Endothelial cell of umbilical vein (primary cell): Measurements from ENCODE around the gene FAM210A. TPM values are rescaled to one million over a fixed set of nuclear protein-coding genes. Genes with fewer than 3 reads are reported as not detected.

Source experiments
- BruUV-seq: library from RNA; stranded (reverse); fragments of 400-500 nt; replicated peaks from 2 replicates; lab custom pipeline; 2021; lab: Mats Ljungman, UMichigan
- CTCF ChIA-PET: fragments of 300-600, 350-600 bp; sonication (Branson Sonifier 250); formaldehyde crosslinking; loops from one replicate; lab custom pipeline; 2021; ENCODE audit warnings: antibody characterized with exemption, inconsistent platforms; lab: Charles Lee
- POLR2A ChIA-PET: fragments of 300-600, 350-600 bp; sonication (Branson Sonifier 250); formaldehyde crosslinking; loops from one replicate; lab custom pipeline; 2021; ENCODE audit warnings: antibody characterized with exemption, inconsistent platforms; lab: Charles Lee
- DNase-seq: peaks from one replicate; pipeline ENCODE4 v3.0.0-alpha.2; 2011; ENCODE audit warnings: low read depth, low spot score
- FAIRE-seq: peaks from 2 replicates; lab custom pipeline; 2011; peaks lifted over from hg19 to GRCh38; lab: Jason Lieb, UNC
- H2AFZ ChIP-seq: 2 replicates; pipeline ENCODE4 v1.6.0; 2012; ENCODE audit warnings: low read depth, low read length, control low read depth, inconsistent platforms
- H3K27ac ChIP-seq: 2 replicates; pipeline ENCODE4 v1.5.1; 2011; ENCODE audit warnings: low read depth, mild to moderate bottlenecking, control low read depth, low read length, moderate library complexity; ENCODE audit not compliant: insufficient read depth
- H3K27me3 ChIP-seq, 2 experiments: 2 replicates each; pipeline versions ENCODE4 v1.6.0 to v1.6.1; 2011; ENCODE audit warnings: low read length in 2 of 2, mixed read lengths in 1 of 2; ENCODE audit not compliant: control insufficient read depth in 2 of 2, insufficient read depth in 2 of 2
- H3K36me3 ChIP-seq, 2 experiments: 2 replicates in 1 of 2; 3 replicates in 1 of 2; pipeline ENCODE4 v1.5.1; 2011; ENCODE audit warnings: low read length in 2 of 2, mild to moderate bottlenecking in 1 of 2, moderate library complexity in 1 of 2; ENCODE audit not compliant: control insufficient read depth in 2 of 2, insufficient read depth in 2 of 2; ENCODE audit errors: extremely low read depth in 1 of 2
- H3K4me1 ChIP-seq: 3 replicates; pipeline ENCODE4 v1.5.1; 2011; ENCODE audit warnings: mild to moderate bottlenecking, low read length; ENCODE audit not compliant: control insufficient read depth, insufficient read depth; ENCODE audit errors: extremely low read depth
- H3K4me2 ChIP-seq: 2 replicates; pipeline ENCODE4 v1.6.1; 2011; ENCODE audit warnings: low read length, control low read depth, mixed read lengths; ENCODE audit not compliant: insufficient read depth
- H3K4me3 ChIP-seq, 3 experiments: fragments of 200-600 bp in 1 of 3; sonication (generic), shearing (Covaris generic) in 1 of 3; replicated peaks in 1 of 3; 2 replicates each; pipeline ENCODE4 v1.5.1; 2011 to 2016; ENCODE audit warnings: control low read depth in 3 of 3, low read length in 3 of 3, mild to moderate bottlenecking in 2 of 3, inconsistent platforms in 1 of 3, low read depth in 1 of 3, moderate library complexity in 1 of 3; ENCODE audit not compliant: insufficient read depth in 1 of 3
- H3K79me2 ChIP-seq: 2 replicates; pipeline ENCODE4 v1.6.0; 2012; ENCODE audit warnings: low read length, inconsistent platforms; ENCODE audit not compliant: control insufficient read depth, insufficient read depth
- H3K9ac ChIP-seq: replicated peaks from 2 replicates; pipeline ENCODE3; 2011; ENCODE audit warnings: low read length, control low read depth; ENCODE audit not compliant: insufficient read depth; ENCODE audit errors: extremely low read depth
- H3K9me1 ChIP-seq: replicated peaks from 3 replicates; pipeline ENCODE4 v1.6.0; 2011; ENCODE audit warnings: mild to moderate bottlenecking, low read length; ENCODE audit not compliant: control insufficient read depth, insufficient read depth; ENCODE audit errors: extremely low read depth
- H3K9me3 ChIP-seq: replicated peaks from 2 replicates; pipeline ENCODE4 v1.5.1; 2012; ENCODE audit warnings: low read length, inconsistent platforms; ENCODE audit not compliant: control insufficient read depth, insufficient read depth
- H4K20me1 ChIP-seq: replicated peaks from 2 replicates; pipeline ENCODE3; 2011; ENCODE audit warnings: mild to moderate bottlenecking, low read length; ENCODE audit not compliant: control insufficient read depth, insufficient read depth; ENCODE audit errors: extremely low read depth
- CTCF ChIP-seq, 2 donors: IDR thresholded peaks; 1 replicate in 1 of 2; 2 replicates in 1 of 2; pipeline ENCODE4 v1.5.1; 2011; ENCODE audit warnings: low read length in 2 of 2, mild to moderate bottlenecking in 2 of 2, moderate library complexity in 2 of 2, control low read depth in 1 of 2, inconsistent platforms in 1 of 2, low read depth in 1 of 2; ENCODE audit not compliant: insufficient read depth in 1 of 2; ENCODE audit errors: extremely low read depth in 1 of 2
- EZH2 ChIP-seq: IDR thresholded peaks from 2 replicates; pipeline ENCODE4 v1.6.1; 2012; ENCODE audit warnings: borderline replicate concordance, low read depth, mild to moderate bottlenecking, moderate library complexity, low read length, inconsistent platforms; ENCODE audit not compliant: severe bottlenecking
- FOS ChIP-seq: IDR thresholded peaks from 2 replicates; pipeline ENCODE4 v1.6.1; 2011; ENCODE audit warnings: mild to moderate bottlenecking, low read length, moderate library complexity, borderline replicate concordance; ENCODE audit not compliant: insufficient read depth
- GATA2 ChIP-seq: IDR thresholded peaks from 2 replicates; pipeline ENCODE4 v1.7.0; 2011; ENCODE audit warnings: low read depth, mild to moderate bottlenecking, moderate library complexity, mixed read lengths, low read length; ENCODE audit not compliant: insufficient read length, insufficient read depth
- JUN ChIP-seq: IDR thresholded peaks from 2 replicates; pipeline ENCODE4 v1.6.1; 2011; ENCODE audit warnings: borderline replicate concordance, low read depth; ENCODE audit not compliant: insufficient read length, insufficient read depth
- MYC ChIP-seq: IDR thresholded peaks from one replicate; pipeline ENCODE4 v1.6.1; 2011; ENCODE audit warnings: mild to moderate bottlenecking, low read depth, low read length
- POLR2A ChIP-seq: IDR thresholded peaks from 2 replicates; pipeline ENCODE4 v1.6.1; 2012; ENCODE audit warnings: low read depth, mild to moderate bottlenecking, control low read depth, low read length
- POLR2AphosphoS5 ChIP-seq: IDR thresholded peaks from 2 replicates; pipeline ENCODE4 v1.6.1; 2012; ENCODE audit warnings: low read depth, mild to moderate bottlenecking, control low read depth, low read length, moderate library complexity; ENCODE audit not compliant: insufficient read depth
- dilution Hi-C: fragments of 300-500 bp; cut with MboI; formaldehyde crosslinking; loops from one replicate; pipeline ENCODE4 v1.15.0; 2019; ENCODE audit warnings: low sequenced_read_pairs; ENCODE audit not compliant: extremely low pct_ligation_motif_present
- intact Hi-C: fragments of 100-400 bp; cut with micrococcal nuclease; formaldehyde crosslinking; loops from one replicate; pipeline ENCODE4 v1.10.0; 2022
- polyA plus RNA-seq, 4 experiments: library from polyadenylated mRNA; depleted of rRNA in 3 of 4; stranded (reverse) in 3 of 4; unstranded in 1 of 4; fragments of >200 nt; gene quantifications; 2 replicates each; pipeline versions ENCODE4 v1.2.1 to v1.2.3, GENCODE V29; 2011 to 2012; ENCODE audit warnings: missing spikeins in 1 of 4
- total RNA-seq: library from RNA; stranded (reverse); gene quantifications from 2 replicates; pipeline ENCODE4 v1.2.3, GENCODE V29; 2021
- TF ChIP-seq, protein P1 (sequence below): IDR thresholded peaks from 2 replicates; pipeline ENCODE4 v1.6.1; 2011; ENCODE audit not compliant: insufficient read depth, insufficient read length

FAM210A gene
- total and polyA plus RNA-seq, 2 donors (not counting 3 experiments of a cell fraction or from before 2014, with no cell fraction given) = 7.1 to 17.3 TPM

GRCh38 chr18:13661051-13661778 is 65.1 kb downstream of the FAM210A start:
- CTCF ChIA-PET = no interaction called here
- dilution Hi-C loops (no loop called here), intact Hi-C loops (no loop called here)
- no peak for DNase-seq
- H3K9me1 ChIP-seq = no peaks in the 10 kb centered on the region
- H3K36me3 ChIP-seq = peaks cover 0 to 2% of the 10 kb centered on the region in 2 experiments
- H3K4me1 ChIP-seq = peaks cover 30% of the 10 kb centered on the region
- no peaks in the 10 kb centered on the region for H3K79me2 ChIP-seq
- H3K9ac ChIP-seq = no peak overlapping the region
- POLR2A ChIA-PET = no interaction called here
- H3K9me3 ChIP-seq = no peaks in the 10 kb centered on the region
- H3K27me3 ChIP-seq = no peaks in the 10 kb centered on the region
- no peak overlapping the region for H3K4me3 ChIP-seq
- H4K20me1 ChIP-seq = no peaks in the 10 kb centered on the region
- H2AFZ ChIP-seq = no peak overlapping the region
- no peak for FAIRE-seq
- no TSS peak for BruUV-seq
- TF ChIP-seq FOS (no peak), POLR2A (no peak), POLR2AphosphoS5 (no peak), CTCF (IDR thresholded peaks at IDR 0.05; ENCODE audit: extremely low read depth in 1 of 2, insufficient read depth in 1 of 2, low read depth in 1 of 2, low read length in 2 of 2) (no peak), JUN (no peak), MYC (no peak), GATA2 (no peak), EZH2 (no peak)
- TF ChIP-seq, protein P1, sequence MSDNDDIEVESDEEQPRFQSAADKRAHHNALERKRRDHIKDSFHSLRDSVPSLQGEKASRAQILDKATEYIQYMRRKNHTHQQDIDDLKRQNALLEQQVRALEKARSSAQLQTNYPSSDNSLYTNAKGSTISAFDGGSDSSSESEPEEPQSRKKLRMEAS = no peak
- H3K4me2 ChIP-seq = no peak overlapping the region
- no peak overlapping the region for H3K27ac ChIP-seq
